NT2/D1 (cell line): ENCODE measurements around the gene AGPAT3.

Source experiments
- DNase-seq: peaks from one replicate; pipeline ENCODE4 v3.0.0-alpha.2; 2011; ENCODE audit warnings: low read depth, low spot score
- H3K27me3 ChIP-seq: 2 replicates; pipeline ENCODE4 v1.6.0; 2011; ENCODE audit warnings: mild to moderate bottlenecking; ENCODE audit not compliant: insufficient read length, insufficient read depth
- H3K36me3 ChIP-seq: 2 replicates; pipeline ENCODE4 v1.6.1; 2011; ENCODE audit warnings: mild to moderate bottlenecking, low read length, mixed read lengths; ENCODE audit not compliant: insufficient read depth, insufficient read length
- H3K4me1 ChIP-seq: 2 replicates; pipeline ENCODE4 v1.5.1; 2011; ENCODE audit not compliant: insufficient read depth, insufficient read length
- H3K4me3 ChIP-seq: 2 replicates; pipeline ENCODE4 v1.5.1; 2011; ENCODE audit warnings: low read depth; ENCODE audit not compliant: insufficient read length
- H3K9ac ChIP-seq: 2 replicates; pipeline ENCODE4 v1.6.0; 2011; ENCODE audit warnings: low read depth; ENCODE audit not compliant: insufficient read length
- H3K9me3 ChIP-seq: 2 replicates; pipeline ENCODE4 v1.5.1; 2011; ENCODE audit warnings: mild to moderate bottlenecking, low read length; ENCODE audit not compliant: insufficient read depth
- SUZ12 ChIP-seq: IDR thresholded peaks from 2 replicates; pipeline ENCODE4 v1.6.1; 2011; ENCODE audit not compliant: insufficient read length, insufficient read depth; ENCODE audit errors: extremely low read depth
- YY1 ChIP-seq: IDR thresholded peaks from 2 replicates; pipeline ENCODE4 v1.6.1; 2011; ENCODE audit not compliant: insufficient read length, insufficient read depth
- ZNF274 ChIP-seq: IDR thresholded peaks from 2 replicates; pipeline ENCODE4 v1.6.1; 2011; ENCODE audit warnings: mild to moderate bottlenecking, low read depth, low read length

AGPAT3 gene

GRCh38 chr21:43988506-43989230 lies 123.6 kb downstream of the AGPAT3 start:
- Histone ChIP-seq H3K9me3 (no peaks in the 10 kb centered on the region), H3K9ac (no peak overlapping the region), H3K4me3 (no peak overlapping the region), H3K27me3 (peaks cover 10% of the 10 kb centered on the region), H3K36me3 (no peaks in the 10 kb centered on the region), H3K4me1 (peaks cover 12% of the 10 kb centered on the region)
- TF ChIP-seq ZNF274: no peak
- TF ChIP-seq YY1: no peak
- TF ChIP-seq SUZ12: no peak
- no peak for DNase-seq

GRCh38 chr21:43989401-43989800 lies 124.4 kb downstream of the AGPAT3 start:
- Histone ChIP-seq H3K36me3 (no peaks in the 10 kb centered on the region), H3K4me3 (no peak overlapping the region), H3K27me3 (peaks cover 10% of the 10 kb centered on the region), H3K9me3 (no peaks in the 10 kb centered on the region), H3K4me1 (peaks cover 12% of the 10 kb centered on the region), H3K9ac (no peak overlapping the region)
- no peak for TF ChIP-seq ZNF274
- TF ChIP-seq SUZ12: no peak
- TF ChIP-seq YY1: no peak
- no peak for DNase-seq

- Histone ChIP-seq H3K4me3 (no peak overlapping the region), H3K9ac (no peak overlapping the region), H3K27me3 (peaks cover 6% of the 10 kb centered on the region), H3K4me1 (peaks cover 5% of the 10 kb centered on the region), H3K36me3 (no peaks in the 10 kb centered on the region), H3K9me3 (peaks cover 7% of the 10 kb centered on the region; the same call in 1 of the 2 replicates)
- no peak for DNase-seq
- TF ChIP-seq SUZ12 (no peak), YY1 (no peak), ZNF274 (no peak)
Measured at GRCh38 chr21:43991447-43991991, 126.5 kb downstream of the AGPAT3 start.

GRCh38 chr21:43992121-43992520 lies 127.1 kb downstream of the AGPAT3 start:
- Histone ChIP-seq H3K9me3 (peaks cover 9% of the 10 kb centered on the region; the same call in 1 of the 2 replicates), H3K36me3 (no peaks in the 10 kb centered on the region), H3K9ac (no peak overlapping the region), H3K4me1 (peaks cover 5% of the 10 kb centered on the region), H3K4me3 (no peak overlapping the region), H3K27me3 (peaks cover under 1% of the 10 kb centered on the region)
- DNase-seq: no peak
- no peak for TF ChIP-seq SUZ12
- TF ChIP-seq ZNF274: no peak
- TF ChIP-seq YY1: no peak

- no peak for DNase-seq
- Histone ChIP-seq H3K27me3 (no peaks in the 10 kb centered on the region), H3K9ac (peak overlapping the region; percentile 23), H3K9me3 (peaks cover 9% of the 10 kb centered on the region; the same call in 1 of the 2 replicates), H3K36me3 (no peaks in the 10 kb centered on the region), H3K4me3 (no peak overlapping the region), H3K4me1 (peaks cover 5% of the 10 kb centered on the region)
- TF ChIP-seq ZNF274 (no peak), YY1 (no peak), SUZ12 (no peak)
Measured at GRCh38 chr21:43993420-43993934, 128.5 kb downstream of the AGPAT3 start.

- Histone ChIP-seq H3K4me1 (peaks cover 5% of the 10 kb centered on the region), H3K27me3 (no peaks in the 10 kb centered on the region), H3K9me3 (peaks cover 9% of the 10 kb centered on the region; the same call in 1 of the 2 replicates), H3K9ac (no peak overlapping the region), H3K4me3 (no peak overlapping the region), H3K36me3 (no peaks in the 10 kb centered on the region)
- DNase-seq: no peak
- no peak for TF ChIP-seq YY1
- no peak for TF ChIP-seq SUZ12
- TF ChIP-seq ZNF274: no peak
Measured at GRCh38 chr21:43994085-43994484, 129.1 kb downstream of the AGPAT3 start.

GRCh38 chr21:43994646-43995045 lies 129.6 kb downstream of the AGPAT3 start:
- no peak for TF ChIP-seq SUZ12
- TF ChIP-seq YY1: no peak
- TF ChIP-seq ZNF274: no peak
- no peaks in the 10 kb centered on the region for H3K36me3 ChIP-seq
- H3K9ac ChIP-seq: no peak overlapping the region
- DNase-seq: no peak
- H3K9me3 ChIP-seq: peaks cover 9% of the 10 kb centered on the region; the same call in 1 of the 2 replicates
- no peaks in the 10 kb centered on the region for H3K27me3 ChIP-seq
- no peak overlapping the region for H3K4me3 ChIP-seq
- peaks cover 5% of the 10 kb centered on the region for H3K4me1 ChIP-seq
